HG03103 (cell line): ENCODE results near the gene TRIM69.
A peak's percentile ranks its signal among the peaks of the same experiment; 100 is the strongest.
"Not testable (repeated sequence)": the region's sequence is repeated elsewhere in the genome, so short reads cannot be mapped to it uniquely, and the experiment has no call there.

ENCODE experiments used
- ATAC-seq: cut with Tn5 transposase; IDR thresholded peaks from one replicate; pipeline ENCODE4 v1.9.1; 2021; ENCODE audit warnings: low read depth; ENCODE audit not compliant: unreplicated experiment

Gene TRIM69

GRCh38 chr15:44736181-44736765, at the start of gene TRIM69:
TRIM69 (plus strand) TSS chr15:44736528; CDS start chr15:44736705, 177 bp downstream.
- ATAC-seq = no peak

- not testable (repeated sequence) for ATAC-seq
These were observed 47.0 kb upstream of the TRIM69 start for GRCh38 chr15:44689318-44689717.

- not testable (repeated sequence) for ATAC-seq
These were observed 46.1 kb upstream of the TRIM69 start for GRCh38 chr15:44690245-44690644.

- no peak for ATAC-seq
These were observed 43.7 kb upstream of the TRIM69 start for GRCh38 chr15:44692659-44693058.

GRCh38 chr15:44694416-44694815, 41.9 kb upstream of the TRIM69 start:
- no peak for ATAC-seq

- ATAC-seq = no peak
These were observed 41.0 kb upstream of the TRIM69 start for GRCh38 chr15:44695294-44695693.

- ATAC-seq = no peak
These were observed 39.3 kb upstream of the TRIM69 start for GRCh38 chr15:44697014-44697413.

GRCh38 chr15:44698641-44699040, 37.7 kb upstream of the TRIM69 start:
- no peak for ATAC-seq

GRCh38 chr15:44700676-44701075, 35.7 kb upstream of the TRIM69 start:
- ATAC-seq = not testable (repeated sequence)

GRCh38 chr15:44705986-44706385, 30.3 kb upstream of the TRIM69 start:
- no peak for ATAC-seq

- no peak for ATAC-seq
These were observed 29.9 kb upstream of the TRIM69 start for GRCh38 chr15:44706401-44706800.

- ATAC-seq = no peak
These were observed 29.2 kb upstream of the TRIM69 start for GRCh38 chr15:44706946-44707636.

- ATAC-seq = no peak
These were observed 25.9 kb upstream of the TRIM69 start for GRCh38 chr15:44710236-44711095.

- ATAC-seq = peak; percentile 79
These were observed 25.1 kb upstream of the TRIM69 start, which contains the start of the genes B2M and PATL2 for GRCh38 chr15:44711096-44711742. B2M (plus strand) TSS chr15:44711517; CDS start chr15:44711547, 30 bp downstream. PATL2 (minus strand) TSS chr15:44711323; CDS start chr15:44676490, 34,833 bp downstream.

GRCh38 chr15:44711743-44712345, 24.5 kb upstream of the TRIM69 start:
- ATAC-seq = no peak

- ATAC-seq = no peak
These were observed 23.9 kb upstream of the TRIM69 start for GRCh38 chr15:44712346-44713005.

GRCh38 chr15:44713006-44713966, 23.0 kb upstream of the TRIM69 start:
- ATAC-seq = no peak

GRCh38 chr15:44715142-44715796, 21.1 kb upstream of the TRIM69 start:
- ATAC-seq = no peak
